Epithelial cell of esophagus (primary cell): ENCODE data around the gene SLC31A2.

Experiments used
- DNase-seq: peaks from one replicate; pipeline ENCODE4 v3.0.0; 2010; ENCODE audit warnings: low read depth
- H3K4me3 ChIP-seq: 2 replicates; pipeline ENCODE4 v1.5.1; 2011; ENCODE audit warnings: mild to moderate bottlenecking, low read length, control low read depth
- CTCF ChIP-seq: IDR thresholded peaks from 2 replicates; pipeline ENCODE4 v1.5.1; 2011; ENCODE audit warnings: low read depth, mild to moderate bottlenecking, low read length, control low read depth, inconsistent platforms; ENCODE audit not compliant: insufficient read depth; ENCODE audit errors: missing control alignments

The SLC31A2 gene

GRCh38 chr9:113164536-113165300 is 13.9 kb downstream of the SLC31A2 start:
- no peak for TF ChIP-seq CTCF

DNA sequence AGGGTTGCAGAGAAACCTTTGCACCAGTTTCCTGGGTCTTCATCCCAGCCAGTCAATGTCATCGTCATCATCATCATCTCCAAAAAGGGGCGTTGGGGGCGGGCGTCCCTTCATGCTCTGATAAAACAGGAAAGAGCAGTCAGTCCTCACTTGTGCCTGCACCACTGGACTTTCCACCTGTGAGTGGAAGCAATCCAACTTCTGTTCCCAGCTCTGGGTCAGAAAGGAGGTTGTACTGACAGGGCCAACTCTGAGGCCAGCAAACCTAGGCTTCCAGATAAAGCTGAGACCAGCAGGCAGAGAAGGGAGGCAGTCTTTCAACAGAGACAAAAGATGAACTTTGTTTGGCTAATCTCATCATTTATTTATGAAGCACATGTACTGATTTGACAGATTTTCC is 15.2 kb downstream of the SLC31A2 start:
- no peak overlapping the region for H3K4me3 ChIP-seq

More at GRCh38 chr9:113164536-113165300, 13.9 kb downstream of the SLC31A2 start:
- no peak overlapping the region for H3K4me3 ChIP-seq
- DNase-seq: no peak

GRCh38 chr9:113168809-113169208 is 18.0 kb downstream of the SLC31A2 start:
- no peak for TF ChIP-seq CTCF
- DNase-seq: no peak
- no peak overlapping the region for H3K4me3 ChIP-seq

More for the DNA sequence above, 15.2 kb downstream of the SLC31A2 start:
- no peak for DNase-seq
- TF ChIP-seq CTCF: no peak

GRCh38 chr9:113173341-113173740 is 22.5 kb downstream of the SLC31A2 start:
- TF ChIP-seq CTCF: no peak
- no peak for DNase-seq
- H3K4me3 ChIP-seq: no peak overlapping the region

DNA sequence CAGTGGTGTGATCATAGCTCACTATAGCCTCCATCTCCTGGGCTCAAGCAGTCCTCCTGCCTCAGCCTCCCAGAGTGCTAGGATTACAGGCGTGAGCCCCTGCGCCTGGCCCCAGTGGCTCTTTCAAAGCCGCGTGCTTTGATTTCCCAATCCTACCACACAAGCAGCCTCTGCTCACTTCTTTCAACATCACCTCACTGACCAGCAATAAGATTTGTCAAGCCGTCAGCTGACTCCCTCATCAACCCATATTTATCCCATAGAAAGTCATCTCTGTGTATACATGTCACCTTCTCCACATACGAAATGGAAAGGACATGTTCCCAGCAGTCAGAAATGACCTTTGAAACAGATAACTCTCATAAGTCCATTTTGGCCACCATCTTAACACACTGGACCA is 26.0 kb downstream of the SLC31A2 start:
- no peak for TF ChIP-seq CTCF
- DNase-seq: no peak
- H3K4me3 ChIP-seq: no peak overlapping the region

DNA sequence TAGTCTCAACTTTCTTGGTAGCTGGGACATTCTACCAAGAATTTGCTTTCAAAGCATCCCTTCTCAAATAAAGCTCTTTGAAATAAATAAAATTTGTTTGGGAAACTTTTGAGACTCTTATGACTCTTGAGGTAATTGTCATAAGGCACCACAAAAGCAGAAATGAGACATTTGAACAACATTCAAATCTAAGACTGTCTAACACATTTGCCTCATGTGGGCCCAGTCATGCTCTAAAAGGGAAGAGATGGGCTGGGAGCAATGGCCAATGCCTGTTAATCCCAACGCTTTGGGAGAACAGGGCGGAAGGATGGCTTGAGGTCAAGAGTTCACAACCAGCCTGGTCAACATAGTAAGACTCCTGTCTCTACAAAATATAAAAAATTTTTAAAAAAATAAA is 26.4 kb downstream of the SLC31A2 start:
- no peak overlapping the region for H3K4me3 ChIP-seq
- no peak for TF ChIP-seq CTCF
- DNase-seq: no peak

GRCh38 chr9:113178087-113178486 is 27.3 kb downstream of the SLC31A2 start:
- TF ChIP-seq CTCF: no peak
- DNase-seq: no peak
- no peak overlapping the region for H3K4me3 ChIP-seq
